Right forelimb (tissue), 1 donor: ENCODE data around the gene TTC7B.
A peak's percentile ranks its signal among the peaks of the same experiment; 100 is the strongest.

Source experiments
- DNase-seq: peaks from one replicate; pipeline ENCODE4 v3.0.0-alpha.2; 2018

Gene TTC7B

DNA sequence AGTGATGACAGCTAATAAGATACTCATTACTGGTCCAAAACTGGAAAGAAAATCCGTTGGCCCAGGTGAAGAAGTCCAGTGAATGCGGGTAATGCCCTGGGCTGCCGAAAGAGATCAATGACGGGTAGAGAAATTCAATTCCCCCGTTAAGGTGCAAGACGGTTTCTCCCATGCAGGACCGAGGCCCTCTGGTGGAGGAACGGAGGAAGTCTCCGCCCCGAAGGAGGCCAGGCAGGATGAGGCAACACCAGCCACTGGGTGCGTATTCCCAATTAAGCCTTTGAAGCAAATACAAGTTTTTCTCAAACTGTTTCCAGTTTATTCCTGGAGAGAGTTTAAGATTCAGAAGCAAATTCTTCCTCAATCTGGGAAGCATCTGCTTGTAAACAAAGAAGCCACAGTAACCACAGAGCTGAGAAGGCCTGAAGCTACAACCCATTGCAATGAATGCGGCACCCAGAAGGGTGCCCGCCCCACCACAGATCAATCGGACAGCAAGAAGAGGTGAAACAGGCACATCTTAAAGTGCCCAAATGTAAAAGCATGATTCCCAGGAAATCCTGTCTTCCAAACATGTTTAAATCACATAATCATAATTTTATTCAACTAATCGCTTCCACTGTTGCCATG, 118.5 kb downstream of the TTC7B start:
- peak; percentile 86 for DNase-seq

DNA sequence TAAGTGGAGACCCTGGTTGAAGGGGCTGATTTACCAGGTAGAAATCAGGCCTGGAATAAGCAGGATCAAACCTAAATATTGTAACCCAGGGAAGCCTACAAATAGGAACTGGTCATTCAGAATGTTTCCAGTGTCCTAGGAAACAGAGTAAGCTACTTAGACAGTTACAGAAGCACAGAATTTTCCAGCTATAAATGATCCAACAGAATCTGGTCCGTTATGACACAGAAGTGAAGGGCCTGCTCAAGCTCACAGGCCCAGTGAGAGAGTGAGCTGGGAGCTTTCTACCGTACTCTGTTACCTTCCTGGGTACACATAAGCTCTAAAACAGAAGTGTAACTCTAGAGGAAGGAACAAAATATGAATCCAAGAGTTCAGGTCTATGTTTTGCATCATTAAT, 119.1 kb downstream of the TTC7B start:
- no peak for DNase-seq

GRCh38 chr14:90696720-90697119, 119.5 kb downstream of the TTC7B start:
- no peak for DNase-seq

GRCh38 chr14:90695997-90696660, 120.1 kb downstream of the TTC7B start:
- DNase-seq = no peak

GRCh38 chr14:90693413-90693812, 122.8 kb downstream of the TTC7B start:
- no peak for DNase-seq

GRCh38 chr14:90692826-90693225, 123.4 kb downstream of the TTC7B start:
- DNase-seq = no peak

GRCh38 chr14:90692061-90692460, 124.2 kb downstream of the TTC7B start:
- DNase-seq = no peak

GRCh38 chr14:90691627-90692026, 124.6 kb downstream of the TTC7B start:
- DNase-seq = no peak

GRCh38 chr14:90687680-90688079, 128.6 kb downstream of the TTC7B start:
- DNase-seq = no peak

- DNase-seq = no peak
Measured at GRCh38 chr14:90682615-90683014, 133.6 kb downstream of the TTC7B start.

DNA sequence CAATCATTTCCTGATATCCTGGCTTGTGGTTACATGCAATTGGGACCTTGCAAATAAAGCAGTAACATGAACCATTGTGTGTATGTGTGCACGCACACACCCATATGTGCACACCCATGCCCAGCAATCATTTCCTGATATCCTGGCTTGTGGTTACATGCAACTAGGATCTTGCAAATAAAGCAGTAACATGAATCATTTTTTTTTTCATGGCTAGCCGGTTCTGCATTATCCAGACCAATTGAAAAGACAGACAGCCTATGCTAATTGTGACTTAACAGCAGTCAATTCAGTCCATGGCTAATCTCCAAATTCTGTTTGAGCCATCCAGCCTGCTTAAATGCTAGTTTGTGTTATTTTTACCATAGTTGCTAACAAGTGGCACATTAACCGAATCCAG, 134.3 kb downstream of the TTC7B start:
- DNase-seq = no peak

DNA sequence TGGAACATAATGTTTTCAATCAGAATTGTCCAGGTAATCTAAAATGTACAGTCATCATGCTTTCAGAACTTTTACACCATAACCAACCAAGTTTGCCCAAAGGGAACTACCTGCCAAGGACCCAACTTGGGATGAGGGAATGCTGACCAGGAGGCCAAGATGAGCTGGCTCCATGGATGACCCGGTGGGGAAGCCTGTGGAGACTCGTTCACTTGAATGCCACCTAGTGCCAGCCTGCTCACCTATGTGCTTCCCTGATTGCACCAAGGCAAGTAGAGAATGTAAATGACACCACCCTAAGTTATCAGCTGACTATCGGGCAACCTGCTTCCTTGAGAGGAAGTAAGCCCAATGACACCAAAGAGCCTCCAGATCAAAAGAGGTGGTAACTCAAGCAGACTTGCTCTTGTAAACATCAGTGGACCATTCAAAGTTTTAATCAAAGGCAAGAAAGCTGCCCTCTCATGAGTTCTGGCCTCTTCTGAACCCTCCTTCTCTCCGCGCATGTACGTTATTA, 137.3 kb downstream of the TTC7B start:
- DNase-seq = no peak

DNA sequence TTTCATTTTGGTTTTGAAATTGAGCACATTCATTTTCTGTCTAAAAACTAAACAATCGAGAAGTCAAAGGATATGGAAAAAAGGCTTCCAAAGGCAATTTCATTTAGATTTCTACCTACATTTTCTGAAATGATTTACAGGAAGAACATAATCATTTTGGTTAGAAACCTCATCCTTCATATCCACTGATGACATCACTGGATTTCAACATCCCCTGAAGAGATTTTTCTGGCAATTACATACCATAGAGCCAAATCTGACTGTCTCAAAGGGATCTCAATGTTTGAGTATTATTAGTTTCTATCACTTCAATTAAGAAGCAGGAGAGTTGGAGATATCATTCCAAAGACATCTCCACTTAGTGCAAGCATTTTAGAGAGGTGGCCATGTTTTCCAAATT, 137.8 kb downstream of the TTC7B start:
- no peak for DNase-seq

DNA sequence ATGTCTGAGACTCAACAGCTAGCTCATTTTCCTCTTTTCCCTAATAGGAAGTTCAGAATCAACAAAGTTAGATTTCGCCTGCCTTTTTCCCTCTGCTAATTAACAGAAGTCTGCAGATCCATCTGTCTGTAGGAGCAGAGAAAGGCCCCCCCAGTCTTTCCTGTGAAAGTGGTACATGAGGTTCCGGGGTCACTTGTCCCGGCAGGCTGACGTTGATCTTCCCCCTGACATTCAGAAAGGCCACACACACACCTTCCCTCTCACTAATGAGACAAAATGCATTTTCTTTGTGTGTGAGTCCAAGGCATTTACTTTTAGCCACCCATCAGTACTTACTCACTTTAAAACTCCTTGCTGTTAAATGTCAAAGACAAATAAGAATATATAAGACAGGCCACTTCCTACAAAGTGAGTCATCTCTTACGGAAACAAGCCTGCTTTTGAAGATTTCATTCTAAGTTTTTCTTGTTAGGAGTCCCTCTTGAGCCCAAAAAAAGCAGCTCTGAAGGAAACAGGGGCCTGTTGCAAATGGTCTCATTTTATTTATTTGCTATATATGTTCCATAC, 138.7 kb downstream of the TTC7B start:
- DNase-seq = no peak

DNA sequence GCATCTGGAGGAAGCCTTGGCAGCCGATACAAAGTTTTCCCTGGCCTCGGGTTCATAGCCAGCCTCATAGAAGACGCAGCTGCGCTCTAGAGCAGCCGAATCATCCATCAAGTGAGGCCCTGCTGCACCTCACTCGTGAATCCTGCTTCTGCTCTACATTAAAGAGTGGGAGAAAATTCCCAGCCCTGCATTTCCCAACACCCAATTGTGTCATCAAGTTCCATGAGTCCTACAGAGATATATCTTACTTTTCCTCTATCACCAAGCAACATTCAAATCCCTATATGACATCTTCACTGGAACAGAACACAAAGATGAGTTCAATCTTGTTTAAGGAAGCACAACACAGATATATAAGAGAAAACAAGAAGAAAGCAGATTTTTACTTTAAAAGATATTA, 139.3 kb downstream of the TTC7B start:
- DNase-seq = no peak

- no peak for DNase-seq
Measured at GRCh38 chr14:90676356-90676755, 139.9 kb downstream of the TTC7B start.

DNA sequence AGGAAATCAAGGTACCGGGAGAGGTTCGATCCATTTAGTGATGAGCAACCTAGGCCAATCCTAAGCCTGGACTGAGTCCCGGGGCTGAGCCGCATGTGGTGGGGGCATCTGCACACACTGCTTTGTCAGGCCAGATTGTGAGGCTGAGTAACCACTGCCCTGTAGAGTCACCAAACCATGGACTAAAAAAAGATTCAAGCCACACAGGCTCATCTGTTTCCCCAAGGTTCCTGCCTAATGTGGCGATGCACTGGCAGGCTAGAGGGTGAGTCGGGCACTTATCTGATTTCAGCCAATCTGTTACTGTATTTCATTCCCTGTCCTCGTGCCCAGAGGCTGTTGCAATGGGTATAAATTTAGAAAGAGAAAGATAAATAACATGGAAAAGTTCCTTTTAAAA, 140.8 kb downstream of the TTC7B start:
- DNase-seq = no peak

DNA sequence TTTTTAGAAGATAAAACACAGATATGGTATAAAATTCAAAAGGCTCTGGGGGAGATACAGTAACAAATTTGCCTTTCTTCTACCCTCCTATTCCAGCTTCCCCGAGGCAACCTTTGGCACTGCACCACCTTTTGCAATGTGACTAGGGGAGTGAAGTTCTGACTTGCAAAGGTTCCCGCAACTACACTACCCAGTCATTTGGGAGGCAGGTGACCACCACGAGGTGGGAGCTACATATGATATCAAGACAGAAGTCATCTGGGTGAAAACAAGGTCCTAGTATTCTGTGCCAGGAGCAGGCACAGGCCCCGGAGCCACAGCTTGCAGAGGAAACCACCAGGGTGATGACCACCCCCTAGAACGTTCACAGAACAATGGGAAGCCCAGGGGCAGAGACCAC, 141.5 kb downstream of the TTC7B start:
- no peak for DNase-seq

GRCh38 chr14:90674043-90674670, 142.1 kb downstream of the TTC7B start:
- DNase-seq = no peak

DNA sequence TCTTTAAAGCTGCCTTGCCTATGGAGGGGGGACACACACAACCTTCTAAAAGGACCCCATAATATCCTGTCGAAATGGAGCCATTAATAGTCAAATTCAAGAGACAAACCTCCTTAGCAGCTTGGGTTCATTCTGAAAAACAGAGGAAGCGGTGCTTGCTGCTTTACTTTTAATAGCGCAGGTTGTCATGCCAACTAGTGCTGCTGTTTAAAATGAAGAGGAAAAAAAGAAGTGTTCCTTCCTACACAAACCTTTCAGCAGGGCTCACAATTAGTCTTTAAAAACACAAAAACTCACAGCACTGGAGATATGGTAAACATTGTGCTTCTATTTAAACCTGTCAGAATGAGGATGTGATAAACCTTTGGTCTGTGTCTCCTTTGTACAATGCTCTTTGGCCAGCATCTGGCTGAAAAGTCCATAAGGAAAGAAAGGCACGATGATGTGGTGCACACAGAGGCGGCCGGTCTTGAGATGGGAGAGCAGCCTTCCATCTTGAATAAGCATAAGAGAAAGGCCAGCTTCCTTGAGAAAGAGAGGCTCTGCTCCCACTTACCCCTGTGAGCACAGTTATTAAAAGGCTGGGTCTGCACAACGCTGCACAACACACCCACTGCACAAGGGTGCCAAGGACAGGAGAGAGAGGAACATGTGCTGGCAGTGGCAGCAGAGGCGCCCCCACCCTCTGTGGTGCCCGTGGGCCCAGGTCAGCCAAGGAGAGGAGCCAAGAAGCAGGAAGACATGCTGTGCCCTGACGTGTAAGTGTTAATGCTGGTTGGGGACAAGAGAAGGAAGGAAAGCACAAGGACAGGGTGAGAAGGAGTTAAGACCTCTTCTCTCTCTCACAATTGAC, 144.6 kb downstream of the TTC7B start:
- DNase-seq = no peak

DNA sequence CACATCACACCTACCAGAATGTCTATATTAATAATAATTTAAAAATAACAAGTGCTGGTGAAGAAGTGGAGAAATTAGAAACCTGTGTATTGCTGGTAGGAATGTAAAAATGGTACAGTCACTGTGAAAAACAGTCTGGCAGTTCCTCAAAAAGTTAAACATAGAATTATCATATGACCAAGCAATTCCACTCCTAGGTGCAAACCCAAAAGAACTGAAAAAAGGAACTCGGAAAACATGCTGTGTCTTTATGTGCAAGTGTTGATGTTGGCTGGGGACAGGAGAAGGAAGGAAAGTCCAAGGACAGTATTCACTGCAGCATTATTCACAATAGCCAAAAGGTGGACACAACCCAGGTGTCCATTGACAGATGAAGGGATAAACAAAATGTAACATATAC, 146.5 kb downstream of the TTC7B start:
- DNase-seq = no peak

- no peak for DNase-seq
Measured at GRCh38 chr14:90666571-90666970, 149.7 kb downstream of the TTC7B start.
